Skin of body (tissue), 2 donors: ENCODE results near the gene PIK3R5. TPM values are rescaled to one million over a fixed set of nuclear protein-coding genes. Genes with fewer than 3 reads are reported as not detected.

Source experiments
- DNase-seq: peaks from one replicate; lab custom pipeline; 2025; lab: John Stamatoyannopoulos, UW
- total RNA-seq: library from RNA; depleted of rRNA; stranded (reverse); fragments of >200 nt; gene quantifications from one replicate; pipeline ENCODE4 v1.2.3, GENCODE V29; 2014

PIK3R5 gene
- total RNA-seq, 1 donor from 2014 or later, result 2.1 TPM

- no peak for DNase-seq
These were observed 129.7 kb downstream of the PIK3R5 start for GRCh38 chr17:8835631-8836364.

- DNase-seq, result no peak
These were observed 130.4 kb downstream of the PIK3R5 start for GRCh38 chr17:8835106-8835505.

GRCh38 chr17:8832711-8833352, 132.7 kb downstream of the PIK3R5 start:
- no peak for DNase-seq

GRCh38 chr17:8831234-8831849, 134.2 kb downstream of the PIK3R5 start:
- no peak for DNase-seq

- DNase-seq, result no peak
These were observed 135.4 kb downstream of the PIK3R5 start for GRCh38 chr17:8830141-8830540.

GRCh38 chr17:8829036-8829941, 136.2 kb downstream of the PIK3R5 start:
- no peak for DNase-seq

Other genes starting within 250 kb of the PIK3R5 start
- not detected for gene CCDC42, start 220.9 kb downstream of the PIK3R5 start, total RNA-seq
- not detected for gene SPDYE4, start 207.2 kb downstream of the PIK3R5 start, total RNA-seq
- 0.20 TPM for gene MFSD6L, start 166.3 kb downstream of the PIK3R5 start, total RNA-seq
- gene PIK3R6, start 98.0 kb downstream of the PIK3R5 start, total RNA-seq, result 1.1 TPM
- 15.9 TPM for gene NTN1, start 55.8 kb upstream of the PIK3R5 start, total RNA-seq